IMR-90 (cell line): ENCODE measurements around the gene CA5B. TPM values are rescaled to one million over a fixed set of nuclear protein-coding genes. Genes with fewer than 3 reads are reported as not detected.

Experiments
- ATAC-seq: fragments of 200-7000 bp; cut with Tn5 transposase; 2 replicates; pipeline ENCODE4 v1.9.1; 2020; ENCODE audit warnings: low read depth, mild to moderate bottlenecking, moderate library complexity
- BruUV-seq: library from RNA; stranded (reverse); fragments of 400-500 nt; replicated peaks from 2 replicates; lab custom pipeline; 2021; lab: Mats Ljungman, UMichigan
- CTCF ChIA-PET: fragments of 300-600 bp; formaldehyde crosslinking; extraction: SDS; loops from one replicate; lab custom pipeline; 2021; ENCODE audit warnings: antibody characterized with exemption; lab: Yijun Ruan, JAX
- POLR2A ChIA-PET: fragments of 300-600 bp; sonication (Branson Sonifier 250); formaldehyde crosslinking; loops from one replicate; lab custom pipeline; 2022; ENCODE audit warnings: antibody characterized with exemption; ENCODE audit not compliant: unreplicated experiment; lab: Charles Lee
- DNase-seq: peaks from one replicate; pipeline ENCODE4 v3.0.0; 2013
- H2AFZ ChIP-seq: replicated peaks from 2 replicates; pipeline ENCODE3; 2013; ENCODE audit warnings: low read length, mild to moderate bottlenecking; ENCODE audit not compliant: poor library complexity
- H2AK5ac ChIP-seq: 2 replicates; pipeline ENCODE4 v1.6.1; 2013; ENCODE audit warnings: low read depth, low read length, inconsistent platforms
- H2AK9ac ChIP-seq: replicated peaks from 2 replicates; pipeline ENCODE3; 2013; ENCODE audit warnings: mild to moderate bottlenecking, low read depth, low read length, moderate library complexity; ENCODE audit not compliant: poor library complexity
- H2BK120ac ChIP-seq: 2 replicates; pipeline ENCODE4 v1.6.1; 2013; ENCODE audit warnings: low read depth, low read length, inconsistent platforms
- H2BK15ac ChIP-seq: 3 replicates; pipeline ENCODE4 v1.6.1; 2013; ENCODE audit warnings: low read depth, low read length, inconsistent platforms
- H2BK20ac ChIP-seq: 2 replicates; pipeline ENCODE4 v1.6.1; 2013; ENCODE audit warnings: low read depth, mild to moderate bottlenecking, inconsistent platforms, low read length, moderate library complexity
- H2BK5ac ChIP-seq: 2 replicates; pipeline ENCODE4 v1.6.1; 2013; ENCODE audit warnings: mild to moderate bottlenecking, low read depth, low read length, inconsistent platforms; ENCODE audit not compliant: poor library complexity, severe bottlenecking
- H3K14ac ChIP-seq: replicated peaks from 2 replicates; pipeline ENCODE4 v1.6.1; 2013; ENCODE audit warnings: low read depth, low read length, inconsistent platforms
- H3K18ac ChIP-seq: 2 replicates; pipeline ENCODE4 v1.6.1; 2013; ENCODE audit warnings: low read depth, low read length, control low read depth
- H3K23ac ChIP-seq: 2 replicates; pipeline ENCODE4 v1.6.1; 2013; ENCODE audit warnings: low read depth, low read length, inconsistent platforms
- H3K27ac ChIP-seq: 2 replicates; pipeline ENCODE4 v1.5.1; 2013; ENCODE audit warnings: mild to moderate bottlenecking, control low read depth, low read length; ENCODE audit not compliant: insufficient read depth
- H3K27me3 ChIP-seq: 2 replicates; pipeline ENCODE4 v1.6.1; 2013; ENCODE audit warnings: low read length; ENCODE audit not compliant: control insufficient read depth, insufficient read depth
- H3K36me3 ChIP-seq: 2 replicates; pipeline ENCODE4 v1.6.1; 2013; ENCODE audit warnings: low read length, mixed read lengths; ENCODE audit not compliant: control insufficient read depth, insufficient read depth
- H3K4ac ChIP-seq: 2 replicates; pipeline ENCODE4 v1.6.1; 2013; ENCODE audit warnings: low read depth, low read length, inconsistent platforms
- H3K4me1 ChIP-seq: 2 replicates; pipeline ENCODE4 v1.6.1; 2013; ENCODE audit warnings: low read length, mixed read lengths; ENCODE audit not compliant: control insufficient read depth, insufficient read depth
- H3K4me2 ChIP-seq: 2 replicates; pipeline ENCODE4 v1.6.1; 2013; ENCODE audit warnings: low read depth, mild to moderate bottlenecking, control low read depth, low read length, moderate library complexity
- H3K4me3 ChIP-seq: 2 replicates; pipeline ENCODE4 v1.5.1; 2013; ENCODE audit warnings: low read depth, mild to moderate bottlenecking, control low read depth, low read length, moderate library complexity; ENCODE audit not compliant: insufficient read depth
- H3K56ac ChIP-seq: 2 replicates; pipeline ENCODE4 v1.6.1; 2013; ENCODE audit warnings: low read length, inconsistent platforms; ENCODE audit not compliant: insufficient read depth; ENCODE audit errors: extremely low read depth
- H3K79me1 ChIP-seq, 2 experiments: 2 replicates each; pipeline ENCODE4 v1.6.1; 2013; ENCODE audit warnings: low read length in 2 of 2, inconsistent platforms in 1 of 2, low read depth in 1 of 2
- H3K9ac ChIP-seq: 2 replicates; pipeline ENCODE4 v1.6.1; 2013; ENCODE audit warnings: low read depth, low read length, control low read depth
- H3K9me1 ChIP-seq: 2 replicates; pipeline ENCODE4 v1.6.1; 2013; ENCODE audit warnings: low read length, inconsistent platforms; ENCODE audit not compliant: insufficient read depth
- H3K9me3 ChIP-seq: 2 replicates; pipeline ENCODE4 v1.6.1; 2013; ENCODE audit warnings: low read length; ENCODE audit not compliant: control insufficient read depth, insufficient read depth
- H4K20me1 ChIP-seq: 2 replicates; pipeline ENCODE4 v1.6.1; 2013; ENCODE audit warnings: low read length, inconsistent platforms; ENCODE audit not compliant: insufficient read depth
- H4K5ac ChIP-seq: 2 replicates; pipeline ENCODE4 v1.6.1; 2013; ENCODE audit warnings: mild to moderate bottlenecking, low read depth, low read length, control low read depth
- H4K8ac ChIP-seq, 2 experiments: 2 replicates each; pipeline ENCODE4 v1.6.1; 2013; ENCODE audit warnings: low read depth in 2 of 2, low read length in 2 of 2, control low read depth in 1 of 2, inconsistent platforms in 1 of 2
- H4K91ac ChIP-seq: 2 replicates; pipeline ENCODE4 v1.6.1; 2013; ENCODE audit warnings: low read depth, low read length, inconsistent platforms; ENCODE audit not compliant: insufficient read depth
- CHD1 ChIP-seq: IDR thresholded peaks from 2 replicates; pipeline ENCODE4 v1.6.1; 2012; ENCODE audit warnings: low read depth, low read length, improper control_type of control experiment
- WGBS, 2 experiments: methylation state at CpG; one replicate each; pipeline versions ENCODE4 v1.1.5 to v1.1.7; 2013; ENCODE audit warnings: missing lambda C conversion rate in 2 of 2; ENCODE audit not compliant: insufficient read length in 1 of 2; ENCODE audit errors: extremely low coverage in 2 of 2; 5-methylcytosine and 5-hydroxymethylcytosine counted together
- dilution Hi-C: fragments of 300-500 bp; cut with HindIII; formaldehyde crosslinking; loops from one replicate; pipeline ENCODE4 v1.14.3; 2018; ENCODE audit warnings: low sequenced_read_pairs; ENCODE audit not compliant: unreplicated experiment
- in situ Hi-C: fragments of 300-500 bp; cut with MboI; formaldehyde crosslinking; loops from 3 replicates; pipeline ENCODE4 v1.14.3; 2019; ENCODE audit warnings: low sequenced_read_pairs, inconsistent platforms, mixed read lengths
- intact Hi-C: fragments of 100-400 bp; cut with micrococcal nuclease; formaldehyde crosslinking; loops from 2 replicates; pipeline ENCODE4 v1.10.0; 2022
- microRNA-seq, 2 experiments: library from miRNA; stranded (forward) in 1 of 2; unstranded in 1 of 2; fragments of 10-50 nt in 1 of 2; fragments of <30 nt in 1 of 2; gene quantifications in 1 of 2; microRNA quantifications in 1 of 2; one replicate each; pipeline versions ENCODE3 to v1.1.0; 2013 to 2020; ENCODE audit not compliant: insufficient read depth in 1 of 2, insufficient read length in 1 of 2, unreplicated experiment in 1 of 2
- polyA plus RNA-seq, 3 experiments: library from polyadenylated mRNA; depleted of rRNA; stranded (reverse); fragments of >200 nt; gene quantifications; 2 replicates each; pipeline ENCODE4 v1.2.3, GENCODE V29; 2012; ENCODE audit warnings: low replicate concordance in 1 of 3
- small RNA-seq, 5 experiments: library from RNA; depleted of rRNA; stranded (forward); fragments of <200 nt; gene quantifications; one replicate each; pipeline ENCODE3, GENCODE V24; 2012
- total RNA-seq: library from RNA; depleted of rRNA; stranded (reverse); fragments of >200 nt; gene quantifications from 2 replicates; pipeline ENCODE4 v1.2.3, GENCODE V29; 2012; rRNA removed

Gene CA5B
- total and polyA plus RNA-seq, 2 of the 4 experiments (the other 2 are of a cell fraction): 3.5 to 5.4 TPM

- in situ Hi-C loops: no loop called here
- no TSS peak for BruUV-seq
Observed at GRCh38 chrX:15834827-15835595, 96.9 kb downstream of the CA5B start.

More at GRCh38 chrX:15834827-15835595, 96.9 kb downstream of the CA5B start:
- DNase-seq (peak; percentile 60), ATAC-seq (peak; percentile 59)
- H3K27ac ChIP-seq: no peak overlapping the region
- H3K4ac ChIP-seq: no peak overlapping the region
- peak overlapping the region; percentile 71; the same call in 1 of the 2 replicates for H3K4me2 ChIP-seq
- peaks cover 3 to 6% of the 10 kb centered on the region in 2 experiments; a peak in 3 of 4 replicates for H3K79me1 ChIP-seq
- H3K9me3 ChIP-seq: no peaks in the 10 kb centered on the region
- H3K18ac ChIP-seq: no peak overlapping the region
- H4K8ac ChIP-seq: no peak overlapping the region
- H2BK120ac ChIP-seq: no peak overlapping the region
- no peaks in the 10 kb centered on the region for H3K27me3 ChIP-seq
- H3K36me3 ChIP-seq: no peaks in the 10 kb centered on the region; the same call in 1 of the 2 replicates
- no peak overlapping the region for H2AK5ac ChIP-seq
- ChIA-PET CTCF (interaction anchor here (0.5 kb wide), 1 partner anchor 25 kb away, joined by 4 read pairs; no protein-coding TSS in a partner anchor), POLR2A (no interaction called here)
- H4K5ac ChIP-seq: no peak overlapping the region; the same call in 1 of the 2 replicates
- TF ChIP-seq CHD1: no peak
- no peak overlapping the region for H2BK15ac ChIP-seq
- no peaks in the 10 kb centered on the region for H3K9me1 ChIP-seq
- H4K91ac ChIP-seq: no peak overlapping the region
- H3K14ac ChIP-seq: no peak overlapping the region
- intact Hi-C loops (no loop called here), dilution Hi-C loops (no loop called here)
- H2BK5ac ChIP-seq: no peak overlapping the region
- H4K20me1 ChIP-seq: no peaks in the 10 kb centered on the region
- H3K9ac ChIP-seq: no peak overlapping the region
- no peak overlapping the region for H2BK20ac ChIP-seq
- no peak overlapping the region for H2AFZ ChIP-seq
- WGBS, 2 experiments: no CpG with 5 or more reads among the region's 5 CpGs
- no peak overlapping the region for H2AK9ac ChIP-seq
- H3K4me3 ChIP-seq: no peak overlapping the region
- H3K56ac ChIP-seq: no peak overlapping the region
- no peak overlapping the region for H3K23ac ChIP-seq
- H3K4me1 ChIP-seq: peaks cover 4% of the 10 kb centered on the region; the same call in 1 of the 2 replicates

Small RNA genes within 50 kb of the gene (microRNA-seq; reads per million reads assigned to microRNA genes)
- gene RF00409 (ENCODE audit: insufficient read depth, insufficient read length): not detected

Small RNA genes within 50 kb of the gene (small RNA-seq; reads per million reads assigned to genes)
- 0 reads per million in 5 experiments for gene RF00409

Other genes starting within 250 kb of the CA5B start
- 5.7 and 5.8 TPM in 2 replicates for gene PIR, start 244.9 kb upstream of the CA5B start, total RNA-seq
- 7.3 and 8.7 TPM in 2 replicates for gene PIR, start 244.9 kb upstream of the CA5B start, polyA plus RNA-seq (2012; rRNA removed)
- not detected in 2 replicates for gene BMX, start 237.5 kb upstream of the CA5B start, total RNA-seq
- gene BMX, start 237.5 kb upstream of the CA5B start, polyA plus RNA-seq (2012; rRNA removed): not detected in 2 replicates
- gene ACE2, start 137.3 kb upstream of the CA5B start, total RNA-seq: not detected in 2 replicates
- not detected in 2 replicates for gene ACE2, start 137.3 kb upstream of the CA5B start, polyA plus RNA-seq (2012; rRNA removed)
- under 0.01 TPM in 2 replicates for gene CLTRN, start 73.5 kb upstream of the CA5B start, total RNA-seq
- 0.16 and 0.17 TPM in 2 replicates for gene CLTRN, start 73.5 kb upstream of the CA5B start, polyA plus RNA-seq (2012; rRNA removed)
- gene ZRSR2, start 52.2 kb downstream of the CA5B start, total RNA-seq: 4.7 and 6.9 TPM in 2 replicates
- 9.0 and 11.3 TPM in 2 replicates for gene ZRSR2, start 52.2 kb downstream of the CA5B start, polyA plus RNA-seq (2012; rRNA removed)
- 28.3 and 117 TPM in 2 replicates for gene AP1S2, start 116.5 kb downstream of the CA5B start, total RNA-seq
- gene AP1S2, start 116.5 kb downstream of the CA5B start, polyA plus RNA-seq (2012; rRNA removed): 34.0 and 46.5 TPM in 2 replicates